Sigmoid colon (tissue), 7 donors: ENCODE measurements around the gene PAGE4. TPM values are rescaled to one million over a fixed set of nuclear protein-coding genes. Genes with fewer than 3 reads are reported as not detected.

Experiments used
- DNase-seq: peaks from one replicate; pipeline ENCODE4 v3.0.0-alpha.2; 2019
- H3K27ac ChIP-seq, 4 donors: fragments of 200-600 bp; sonication (generic); one replicate each; pipeline ENCODE4 v1.5.1; 2016 to 2019; ENCODE audit warnings: mild to moderate bottlenecking in 1 of 4
- H3K27me3 ChIP-seq, 3 donors: fragments of 200-600 bp; sonication (generic); one replicate each; pipeline ENCODE4 v1.5.1; 2019; ENCODE audit warnings: mild to moderate bottlenecking in 1 of 3
- H3K36me3 ChIP-seq, 4 donors: fragments of 200-600 bp; sonication (generic); one replicate each; pipeline ENCODE4 v1.5.1; 2016 to 2019
- H3K4me1 ChIP-seq, 4 donors: fragments of 200-600 bp; sonication (generic); one replicate each; pipeline ENCODE4 v1.5.1; 2017 to 2019
- H3K4me3 ChIP-seq, 4 donors: fragments of 200-600 bp; sonication (generic); one replicate each; pipeline ENCODE4 v1.5.1; 2017 to 2019; ENCODE audit warnings: mild to moderate bottlenecking in 2 of 4, moderate library complexity in 1 of 4
- H3K9me3 ChIP-seq, 4 donors: fragments of 200-600 bp in 3 of 4; sonication (generic) in 3 of 4; one replicate each; pipeline versions ENCODE4 v1.5.1 to v1.6.1; 2013 to 2019
- EP300 ChIP-seq, 4 donors: sonication (generic); formaldehyde crosslinking; IDR thresholded peaks; one replicate each; pipeline ENCODE4 v1.6.1; 2017; ENCODE audit warnings: antibody characterized with exemption in 4 of 4
- POLR2A ChIP-seq, 2 donors: fragments of 450-650 bp; IDR thresholded peaks; one replicate each; pipeline ENCODE4 v1.6.1; 2016; ENCODE audit warnings: antibody characterized with exemption in 2 of 2, mild to moderate bottlenecking in 2 of 2, moderate library complexity in 2 of 2
- POLR2AphosphoS5 ChIP-seq, 4 donors: sonication (generic); formaldehyde crosslinking; IDR thresholded peaks; one replicate each; pipeline ENCODE4 v1.6.1; 2017; ENCODE audit warnings: antibody characterized with exemption in 4 of 4
- WGBS, 2 donors: extraction: QIAGEN DNeasy Blood & Tissue Kit; methylation state at CpG; one replicate each; pipeline ENCODE4 v1.1.7; 2013; 5-methylcytosine and 5-hydroxymethylcytosine counted together
- intact Hi-C: fragments of 100-400 bp; cut with DNase I; formaldehyde crosslinking; loops from one replicate; pipeline ENCODE4 v1.15.1; 2023
- polyA plus RNA-seq, 3 donors: library from polyadenylated mRNA; stranded (reverse); fragments of 200-250 nt; gene quantifications; one replicate each; pipeline ENCODE4 v1.2.3, GENCODE V29; 2013
- total RNA-seq, 4 donors: library from RNA; depleted of rRNA; stranded (reverse); fragments of >200 nt; gene quantifications; one replicate each; pipeline ENCODE4 v1.1.0, GENCODE V29; 2016
- TF ChIP-seq, protein P1 (sequence below), 4 experiments: fragments of 450-650 bp in 3 of 4; fragments of 200-600 bp in 1 of 4; IDR thresholded peaks; one replicate each; pipeline ENCODE4 v1.5.1; 2016 to 2019; ENCODE audit warnings: antibody characterized with exemption in 4 of 4, mild to moderate bottlenecking in 3 of 4, moderate library complexity in 2 of 4
- donor health status: healthy with polysubstance abuse.
- donor health status: Bipolar disorder and iron deficiency.
- donor health status: healthy.

The PAGE4 gene
- total and polyA plus RNA-seq, 7 donors, result not detected

DNA sequence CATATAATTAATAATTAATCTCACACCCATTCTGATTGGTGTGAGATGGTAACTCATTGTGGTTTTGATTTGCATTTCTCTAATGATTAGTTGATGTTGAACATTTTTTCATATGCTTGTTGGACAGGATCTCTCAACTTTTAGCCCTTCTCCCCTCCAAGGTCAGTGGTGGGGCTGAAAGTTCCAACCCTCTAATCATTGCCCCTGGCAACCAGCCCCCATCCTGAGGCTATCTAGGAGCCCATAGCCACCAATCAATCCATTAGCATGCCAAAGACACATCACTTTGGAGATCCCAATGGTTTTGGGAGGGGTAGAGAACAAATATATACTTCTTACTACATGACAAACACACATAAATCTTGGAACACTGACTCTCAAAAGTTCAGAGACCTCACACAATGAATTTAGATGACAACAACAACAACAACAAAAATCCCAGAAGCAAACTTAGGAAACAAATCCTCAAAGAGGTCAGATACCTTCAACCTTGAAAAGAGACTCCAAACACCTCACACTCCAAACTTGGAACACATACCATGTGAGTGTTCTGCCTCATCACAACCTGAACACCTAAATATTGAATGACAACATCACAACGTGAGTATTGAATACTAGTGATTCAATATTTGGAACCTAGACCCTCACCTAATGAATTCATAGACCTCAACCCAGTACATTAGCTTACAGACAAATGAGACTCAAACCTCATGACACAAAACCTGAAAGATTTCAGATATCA is 19.0 kb upstream of the PAGE4 start:
- H3K4me1 ChIP-seq, result no peaks in the 10 kb centered on the region
- H3K27me3 ChIP-seq, result no peaks in the 10 kb centered on the region
- WGBS, 2 donors, result 67 to 74% methylated on average over 1 of the region's 1 CpG
- no peak overlapping the region for H3K4me3 ChIP-seq
- TF ChIP-seq EP300 (IDR thresholded peaks at IDR 0.05) (no peak), POLR2AphosphoS5 (IDR thresholded peaks at IDR 0.05) (no peak)
- no peaks in the 10 kb centered on the region for H3K36me3 ChIP-seq
- H3K27ac ChIP-seq, result no peak overlapping the region
- no peaks in the 10 kb centered on the region for H3K9me3 ChIP-seq
- no peak for DNase-seq
- intact Hi-C loops, result no loop called here

DNA sequence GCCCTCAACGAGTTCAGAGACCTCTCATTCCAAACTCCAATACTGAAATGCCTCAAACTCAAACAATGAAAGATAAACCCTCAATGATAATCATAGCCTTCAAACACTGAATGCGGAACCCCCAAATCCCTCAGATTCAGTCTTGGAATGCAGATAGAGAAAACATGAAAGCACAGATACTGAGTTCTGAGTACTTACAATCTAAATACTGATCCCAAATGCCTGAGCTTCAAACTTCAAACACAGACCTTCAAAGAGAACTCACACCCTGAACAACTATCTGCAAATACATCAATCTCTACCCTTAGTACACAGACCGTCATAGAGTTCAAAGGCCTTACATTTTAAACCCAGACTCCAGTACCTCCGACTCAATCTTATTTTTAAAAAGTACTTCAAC is 16.9 kb upstream of the PAGE4 start:
- Histone ChIP-seq H3K4me1 (no peaks in the 10 kb centered on the region), H3K36me3 (no peaks in the 10 kb centered on the region), H3K9me3 (no peaks in the 10 kb centered on the region), H3K4me3 (no peak overlapping the region), H3K27ac (no peak overlapping the region), H3K27me3 (no peaks in the 10 kb centered on the region)
- intact Hi-C loops, result no loop called here
- WGBS, 2 donors, result 53 to 59% methylated on average over 4 of the region's 4 CpGs
- TF ChIP-seq EP300 (IDR thresholded peaks at IDR 0.05) (no peak), POLR2A (IDR thresholded peaks at IDR 0.05) (no peak), POLR2AphosphoS5 (IDR thresholded peaks at IDR 0.05) (no peak)
- TF ChIP-seq, protein P1, sequence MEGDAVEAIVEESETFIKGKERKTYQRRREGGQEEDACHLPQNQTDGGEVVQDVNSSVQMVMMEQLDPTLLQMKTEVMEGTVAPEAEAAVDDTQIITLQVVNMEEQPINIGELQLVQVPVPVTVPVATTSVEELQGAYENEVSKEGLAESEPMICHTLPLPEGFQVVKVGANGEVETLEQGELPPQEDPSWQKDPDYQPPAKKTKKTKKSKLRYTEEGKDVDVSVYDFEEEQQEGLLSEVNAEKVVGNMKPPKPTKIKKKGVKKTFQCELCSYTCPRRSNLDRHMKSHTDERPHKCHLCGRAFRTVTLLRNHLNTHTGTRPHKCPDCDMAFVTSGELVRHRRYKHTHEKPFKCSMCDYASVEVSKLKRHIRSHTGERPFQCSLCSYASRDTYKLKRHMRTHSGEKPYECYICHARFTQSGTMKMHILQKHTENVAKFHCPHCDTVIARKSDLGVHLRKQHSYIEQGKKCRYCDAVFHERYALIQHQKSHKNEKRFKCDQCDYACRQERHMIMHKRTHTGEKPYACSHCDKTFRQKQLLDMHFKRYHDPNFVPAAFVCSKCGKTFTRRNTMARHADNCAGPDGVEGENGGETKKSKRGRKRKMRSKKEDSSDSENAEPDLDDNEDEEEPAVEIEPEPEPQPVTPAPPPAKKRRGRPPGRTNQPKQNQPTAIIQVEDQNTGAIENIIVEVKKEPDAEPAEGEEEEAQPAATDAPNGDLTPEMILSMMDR (IDR thresholded peaks at IDR 0.05), result no peak
- DNase-seq, result no peak

DNA sequence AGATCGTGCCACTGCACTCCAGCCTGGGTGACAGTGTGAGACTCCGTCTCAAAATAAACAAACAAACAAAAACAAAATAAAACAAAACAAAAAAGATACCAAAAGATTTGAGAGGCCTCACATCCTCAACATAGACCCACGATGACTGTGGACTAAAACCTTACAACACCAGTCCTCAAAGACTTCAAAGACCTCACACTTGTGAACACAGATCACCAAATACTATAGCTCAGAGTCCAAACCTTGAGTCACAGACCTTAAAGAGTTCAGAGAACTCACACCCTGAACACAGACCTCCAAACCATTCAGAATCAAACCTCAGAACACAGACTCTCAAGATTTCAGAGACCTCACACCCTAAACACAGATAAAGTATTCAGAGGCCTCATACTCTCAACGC is 12.7 kb upstream of the PAGE4 start:
- no peaks in the 10 kb centered on the region for H3K4me1 ChIP-seq
- H3K4me3 ChIP-seq, result no peak overlapping the region
- no peaks in the 10 kb centered on the region for H3K36me3 ChIP-seq
- no peak overlapping the region for H3K27ac ChIP-seq
- no peak for TF ChIP-seq POLR2AphosphoS5 (IDR thresholded peaks at IDR 0.05)
- no peaks in the 10 kb centered on the region for H3K27me3 ChIP-seq
- WGBS, 2 donors, result 88% methylated on average over 4 of the region's 4 CpGs
- no peak for DNase-seq
- intact Hi-C loops, result no loop called here
- no peaks in the 10 kb centered on the region for H3K9me3 ChIP-seq

DNA sequence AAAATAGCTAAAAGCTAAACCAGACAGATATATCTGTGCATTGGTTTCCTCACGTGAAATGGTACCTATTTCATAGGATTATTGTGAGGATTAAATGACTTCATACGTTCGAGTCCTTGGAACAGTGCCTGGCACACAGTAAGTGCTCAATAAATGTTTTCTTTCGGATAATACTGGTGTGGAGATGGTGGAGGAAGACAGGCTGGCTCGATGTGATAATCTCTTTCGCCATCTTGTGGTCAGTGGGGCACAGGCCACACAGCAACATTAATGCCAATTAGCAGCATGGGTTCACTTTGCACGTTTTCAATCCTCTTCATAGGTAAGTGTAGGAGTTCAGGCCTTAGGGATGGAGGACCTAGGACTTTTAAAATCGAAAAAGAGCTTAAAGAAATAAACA is 9.3 kb downstream of the PAGE4 start:
- Histone ChIP-seq H3K36me3 (no peaks in the 10 kb centered on the region), H3K4me3 (no peak overlapping the region), H3K9me3 (no peaks in the 10 kb centered on the region), H3K27me3 (no peaks in the 10 kb centered on the region), H3K27ac (no peak overlapping the region), H3K4me1 (no peaks in the 10 kb centered on the region)
- intact Hi-C loops, result loop anchor here (10.0 kb wide), 1 partner anchor 74 kb away; no protein-coding TSS in a partner anchor
- TF ChIP-seq, protein P1 (IDR thresholded peaks at IDR 0.05), result peak; percentile 14 to 43 (median 28)
- no peak for TF ChIP-seq POLR2AphosphoS5 (IDR thresholded peaks at IDR 0.05)
- no peak for TF ChIP-seq EP300 (IDR thresholded peaks at IDR 0.05)
- DNase-seq, result no peak
- 15 to 35% methylated on average over 8 of the region's 8 CpGs for WGBS, 2 donors

DNA sequence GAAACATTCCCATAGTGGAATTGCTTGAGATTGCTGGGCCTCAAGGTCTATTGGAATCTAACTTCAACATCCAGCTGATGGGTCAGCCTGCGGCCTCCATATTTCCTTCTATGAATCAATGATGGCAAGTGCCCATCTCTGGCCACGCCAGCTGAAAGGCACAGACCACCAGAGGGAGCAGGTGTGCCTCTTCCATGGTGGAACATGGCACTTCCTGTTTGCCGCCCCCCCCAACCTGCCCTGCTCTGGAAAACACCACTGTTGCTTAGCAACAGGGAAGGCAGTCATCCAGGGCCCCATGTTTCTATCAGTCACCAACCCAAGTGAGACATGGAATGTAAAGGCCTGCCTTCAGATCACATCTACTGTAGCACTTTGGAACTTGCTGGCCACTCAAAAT is 11.6 kb downstream of the PAGE4 start:
- Histone ChIP-seq H3K4me3 (no peak overlapping the region), H3K9me3 (no peaks in the 10 kb centered on the region), H3K27ac (no peak overlapping the region), H3K4me1 (no peaks in the 10 kb centered on the region), H3K36me3 (no peaks in the 10 kb centered on the region), H3K27me3 (no peaks in the 10 kb centered on the region)
- intact Hi-C loops, result no loop called here
- WGBS, 2 donors, result 35 to 45% methylated on average over 3 of the region's 3 CpGs
- DNase-seq, result no peak
- no peak for TF ChIP-seq POLR2AphosphoS5 (IDR thresholded peaks at IDR 0.05)
- TF ChIP-seq, protein P1 (IDR thresholded peaks at IDR 0.05), result peak in 1 of 4 experiments; percentile 9

DNA sequence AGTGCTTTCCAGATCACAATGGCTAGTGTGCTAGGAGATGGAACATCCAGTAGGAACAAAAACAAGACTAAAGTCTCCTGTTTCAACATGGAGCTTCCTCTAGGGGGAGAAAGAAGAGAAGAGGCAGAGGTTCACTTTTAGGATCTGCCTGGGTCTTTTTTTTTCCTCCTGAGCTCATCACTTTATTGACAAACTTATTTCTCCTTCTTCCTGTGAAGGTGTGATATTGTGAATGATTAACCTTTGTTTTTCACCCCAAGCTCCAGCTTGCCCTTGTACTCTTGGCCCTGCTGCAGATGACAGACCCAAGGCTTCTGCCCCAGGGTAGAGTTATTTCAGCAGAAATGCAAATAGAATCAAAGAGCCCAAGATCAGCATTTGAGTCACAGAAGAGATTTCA is 13.5 kb downstream of the PAGE4 start:
- DNase-seq, result no peak
- no peaks in the 10 kb centered on the region for H3K27me3 ChIP-seq
- TF ChIP-seq, protein P1 (IDR thresholded peaks at IDR 0.05), result no peak
- no peak for TF ChIP-seq POLR2A (IDR thresholded peaks at IDR 0.05)
- no peak for TF ChIP-seq POLR2AphosphoS5 (IDR thresholded peaks at IDR 0.05)
- TF ChIP-seq EP300 (IDR thresholded peaks at IDR 0.05), result no peak
- H3K36me3 ChIP-seq, result no peaks in the 10 kb centered on the region
- no peaks in the 10 kb centered on the region for H3K9me3 ChIP-seq
- no peak overlapping the region for H3K27ac ChIP-seq
- intact Hi-C loops, result no loop called here
- H3K4me1 ChIP-seq, result no peaks in the 10 kb centered on the region
- no peak overlapping the region for H3K4me3 ChIP-seq
